ENCODE results near the gene C1QTNF1.

GRCh38 chr17:78974635-78975591 lies 49.1 kb upstream of the C1QTNF1 start:
- TF ChIP-seq CTCF (IDR thresholded peaks at IDR 0.05; ENCODE audit: extremely low read depth in 1 of 2, insufficient read depth in 1 of 2, low read depth in 1 of 2, low read length in 2 of 2) (no peak), GATA2 (IDR thresholded peaks at IDR 0.05; ENCODE audit: insufficient read depth, insufficient read length, low read depth, low read length) (no peak), POLR2A (IDR thresholded peaks at IDR 0.05; ENCODE audit: low read depth, low read length) (no peak)
- TF ChIP-seq, protein P1, sequence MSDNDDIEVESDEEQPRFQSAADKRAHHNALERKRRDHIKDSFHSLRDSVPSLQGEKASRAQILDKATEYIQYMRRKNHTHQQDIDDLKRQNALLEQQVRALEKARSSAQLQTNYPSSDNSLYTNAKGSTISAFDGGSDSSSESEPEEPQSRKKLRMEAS (IDR thresholded peaks at IDR 0.05; ENCODE audit: insufficient read depth, insufficient read length), result no peak
